Calu3 (cell line): ENCODE results near the gene MEF2C. TPM values are rescaled to one million over a fixed set of nuclear protein-coding genes. Genes with fewer than 3 reads are reported as not detected.

Source experiments
- BruUV-seq: library from RNA; stranded (reverse); fragments of 400-500 nt; replicated peaks from 2 replicates; lab custom pipeline; 2021; lab: Mats Ljungman, UMichigan
- CTCF ChIA-PET: fragments of 300-600 bp; sonication (Branson Sonifier 250); formaldehyde crosslinking; loops from one replicate; lab custom pipeline; 2022; ENCODE audit warnings: antibody characterized with exemption; lab: Charles Lee
- DNase-seq: peaks from one replicate; pipeline ENCODE4 v3.0.0; 2022
- H3K27ac Mint-ChIP-seq: one replicate; pipeline ENCODE4 v1.8.0; 2022; ENCODE audit warnings: mixed read lengths; ENCODE audit not compliant: unreplicated experiment
- H3K27me3 Mint-ChIP-seq: one replicate; pipeline ENCODE4 v1.8.0; 2022; ENCODE audit warnings: mixed read lengths; ENCODE audit not compliant: unreplicated experiment
- H3K36me3 Mint-ChIP-seq: one replicate; pipeline ENCODE4 v1.8.0; 2022; ENCODE audit warnings: mild to moderate bottlenecking, moderate library complexity, mixed read lengths; ENCODE audit not compliant: insufficient read depth, unreplicated experiment
- H3K4me1 Mint-ChIP-seq: one replicate; pipeline ENCODE4 v1.8.0; 2022; ENCODE audit warnings: mild to moderate bottlenecking, low read depth, mixed read lengths; ENCODE audit not compliant: unreplicated experiment
- H3K4me3 Mint-ChIP-seq: one replicate; pipeline ENCODE4 v1.8.0; 2022; ENCODE audit warnings: mild to moderate bottlenecking, low read depth, moderate library complexity, mixed read lengths; ENCODE audit not compliant: unreplicated experiment
- H3K9me3 Mint-ChIP-seq: one replicate; pipeline ENCODE4 v1.8.0; 2022; ENCODE audit warnings: low read depth, mixed read lengths; ENCODE audit not compliant: unreplicated experiment
- intact Hi-C: fragments of 100-400 bp; cut with micrococcal nuclease; formaldehyde crosslinking; loops from one replicate; pipeline ENCODE4 v1.10.0; 2022; ENCODE audit not compliant: unreplicated experiment
- total RNA-seq: library from RNA; stranded (reverse); gene quantifications from 2 replicates; pipeline ENCODE4 v1.2.3, GENCODE V29; 2022
- TF ChIP-seq, protein P1 (sequence below): fragments of 200-600 bp; IDR thresholded peaks from one replicate; pipeline ENCODE4 v1.8.0; 2022; ENCODE audit warnings: antibody characterized with exemption; ENCODE audit not compliant: unreplicated experiment

Gene MEF2C
- total RNA-seq, 1 experiment from 2014 or later, result 6.1 TPM

DNA sequence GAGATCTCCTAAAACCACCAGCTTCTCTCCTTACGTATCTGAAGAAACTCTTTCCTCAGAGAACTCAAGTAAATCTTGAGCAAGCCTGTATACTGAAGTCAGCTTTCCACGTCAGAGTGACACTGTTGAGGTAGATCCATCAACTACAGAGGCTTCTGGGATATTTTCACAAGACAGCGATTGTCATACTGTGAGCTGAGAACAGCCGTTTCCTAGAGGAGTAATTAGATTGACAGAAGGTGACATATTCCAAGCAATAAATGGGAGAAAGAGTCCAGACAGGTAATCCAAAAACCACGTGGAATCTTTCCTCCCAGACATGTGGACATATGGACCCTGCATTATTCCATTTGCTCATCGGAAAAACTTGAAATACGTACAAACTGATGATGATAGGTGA, 117.2 kb downstream of the MEF2C start:
- Mint-ChIP-seq H3K27me3 (no peaks in the 10 kb centered on the region), H3K9me3 (peaks cover 4% of the 10 kb centered on the region), H3K4me1 (peaks cover 6% of the 10 kb centered on the region), H3K4me3 (no peak overlapping the region), H3K36me3 (no peaks in the 10 kb centered on the region), H3K27ac (no peak overlapping the region)
- intact Hi-C loops, result no loop called here
- TF ChIP-seq, protein P1, sequence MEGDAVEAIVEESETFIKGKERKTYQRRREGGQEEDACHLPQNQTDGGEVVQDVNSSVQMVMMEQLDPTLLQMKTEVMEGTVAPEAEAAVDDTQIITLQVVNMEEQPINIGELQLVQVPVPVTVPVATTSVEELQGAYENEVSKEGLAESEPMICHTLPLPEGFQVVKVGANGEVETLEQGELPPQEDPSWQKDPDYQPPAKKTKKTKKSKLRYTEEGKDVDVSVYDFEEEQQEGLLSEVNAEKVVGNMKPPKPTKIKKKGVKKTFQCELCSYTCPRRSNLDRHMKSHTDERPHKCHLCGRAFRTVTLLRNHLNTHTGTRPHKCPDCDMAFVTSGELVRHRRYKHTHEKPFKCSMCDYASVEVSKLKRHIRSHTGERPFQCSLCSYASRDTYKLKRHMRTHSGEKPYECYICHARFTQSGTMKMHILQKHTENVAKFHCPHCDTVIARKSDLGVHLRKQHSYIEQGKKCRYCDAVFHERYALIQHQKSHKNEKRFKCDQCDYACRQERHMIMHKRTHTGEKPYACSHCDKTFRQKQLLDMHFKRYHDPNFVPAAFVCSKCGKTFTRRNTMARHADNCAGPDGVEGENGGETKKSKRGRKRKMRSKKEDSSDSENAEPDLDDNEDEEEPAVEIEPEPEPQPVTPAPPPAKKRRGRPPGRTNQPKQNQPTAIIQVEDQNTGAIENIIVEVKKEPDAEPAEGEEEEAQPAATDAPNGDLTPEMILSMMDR, result no peak
- no peak for DNase-seq
- CTCF ChIA-PET, result no interaction called here
- no TSS peak for BruUV-seq

DNA sequence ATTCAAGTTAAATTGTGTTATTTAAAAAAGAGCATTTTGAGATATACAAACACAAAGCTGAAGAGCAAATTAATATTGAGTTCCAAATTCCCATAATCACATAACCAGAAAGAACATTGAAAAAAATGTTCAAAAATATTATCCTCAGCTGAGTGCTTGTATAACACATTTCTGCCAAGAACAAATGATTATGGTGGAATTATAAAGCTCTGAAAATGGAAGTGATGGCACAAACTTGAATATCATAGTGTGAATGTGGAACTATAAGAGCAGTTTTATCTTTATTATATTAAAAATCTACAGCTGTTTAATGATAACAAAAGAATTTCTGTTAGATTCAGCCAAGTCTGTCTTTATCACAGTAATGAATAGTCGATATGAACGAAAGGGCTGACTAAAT, 117.8 kb downstream of the MEF2C start:
- Mint-ChIP-seq H3K27me3 (no peaks in the 10 kb centered on the region), H3K27ac (no peak overlapping the region), H3K4me3 (no peak overlapping the region), H3K36me3 (no peaks in the 10 kb centered on the region), H3K4me1 (peaks cover 6% of the 10 kb centered on the region), H3K9me3 (no peaks in the 10 kb centered on the region)
- TF ChIP-seq, protein P1, result no peak
- CTCF ChIA-PET, result interaction anchor here (0.6 to 0.9 kb wide), 3 partner anchors 89 to 1968 kb away, joined by 4 to 5 read pairs (median 4); no protein-coding TSS in a partner anchor
- DNase-seq, result no peak
- intact Hi-C loops, result no loop called here
- BruUV-seq, result no TSS peak

DNA sequence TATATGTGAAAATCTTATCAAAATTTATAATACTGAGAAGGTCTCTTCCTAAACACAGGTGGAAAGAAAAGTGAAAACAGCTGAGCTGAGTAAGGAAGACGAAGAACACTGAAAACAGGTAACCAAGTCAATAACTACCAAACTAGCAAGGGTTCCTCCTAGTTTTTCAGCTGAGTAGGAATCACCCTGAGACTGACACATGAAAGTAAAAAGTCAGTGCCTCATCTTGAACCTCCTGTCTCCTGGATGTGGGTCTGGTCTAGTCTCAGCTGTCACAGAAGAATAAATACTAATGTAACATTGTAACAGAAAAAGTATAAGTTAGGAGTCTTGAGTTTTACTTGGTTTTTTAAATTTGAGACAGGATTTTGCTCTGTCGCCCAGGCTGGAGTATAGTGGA, 121.0 kb downstream of the MEF2C start:
- TF ChIP-seq, protein P1, result no peak
- H3K36me3 Mint-ChIP-seq, result no peaks in the 10 kb centered on the region
- CTCF ChIA-PET, result interaction anchor here (0.6 kb wide), 1 partner anchor 1258 kb away, joined by 4 read pairs; no protein-coding TSS in a partner anchor
- DNase-seq, result no peak
- peaks cover 6% of the 10 kb centered on the region for H3K4me1 Mint-ChIP-seq
- H3K27me3 Mint-ChIP-seq, result no peaks in the 10 kb centered on the region
- H3K4me3 Mint-ChIP-seq, result no peak overlapping the region
- no peak overlapping the region for H3K27ac Mint-ChIP-seq
- H3K9me3 Mint-ChIP-seq, result no peaks in the 10 kb centered on the region
- intact Hi-C loops, result no loop called here
- no TSS peak for BruUV-seq

DNA sequence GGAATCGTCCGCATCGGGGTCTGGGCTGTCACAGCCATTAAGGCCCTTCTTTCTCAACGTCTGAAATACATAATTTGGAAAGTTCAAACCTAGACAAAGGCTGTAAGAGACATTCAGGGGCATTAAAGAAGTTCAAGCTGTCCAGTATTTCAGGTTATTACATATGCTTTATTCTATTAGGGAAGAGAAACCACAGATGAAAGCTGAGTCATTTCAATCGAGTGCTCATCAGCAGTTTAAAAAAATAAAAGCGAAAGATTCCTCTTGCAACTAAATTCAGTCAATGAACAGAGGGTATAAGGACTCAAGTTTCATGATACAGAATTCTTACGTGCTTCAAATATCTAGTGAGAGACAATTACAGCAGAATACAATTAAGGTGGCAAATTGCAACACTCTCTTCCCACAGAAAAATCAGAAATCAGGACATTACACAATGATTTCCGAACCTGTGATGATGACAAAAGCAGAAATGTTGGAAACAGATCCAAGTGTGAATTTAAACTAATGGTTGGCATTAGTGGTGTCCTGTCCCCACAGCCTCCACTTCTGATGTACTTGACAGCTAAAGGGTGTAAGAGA, 121.6 kb downstream of the MEF2C start:
- Mint-ChIP-seq H3K9me3 (no peaks in the 10 kb centered on the region), H3K36me3 (no peaks in the 10 kb centered on the region), H3K27ac (no peak overlapping the region), H3K27me3 (no peaks in the 10 kb centered on the region), H3K4me3 (no peak overlapping the region), H3K4me1 (peaks cover 6% of the 10 kb centered on the region)
- TF ChIP-seq, protein P1, result no peak
- CTCF ChIA-PET, result interaction anchor here (0.6 kb wide), 1 partner anchor 1259 kb away, joined by 4 read pairs; no protein-coding TSS in a partner anchor
- no peak for DNase-seq
- intact Hi-C loops, result no loop called here
- no TSS peak for BruUV-seq
